ENCODE measurements around the gene ZNF677. TPM values are rescaled to one million over a fixed set of nuclear protein-coding genes. Genes with fewer than 3 reads are reported as not detected.
"Not testable (repeated sequence)": the region's sequence is repeated elsewhere in the genome, so short reads cannot be mapped to it uniquely, and the experiment has no call there.

Gene ZNF677
- total and polyA plus RNA-seq, 5 donors from 2014 or later, result 0.38 to 24.9 (median 6.1) TPM

- Histone ChIP-seq H3K36me3 (ENCODE audit: control insufficient read depth, insufficient read depth, low read length) (peaks cover 2% of the 10 kb centered on the region), H3K9me3 (ENCODE audit: control insufficient read depth in 2 of 2, low read length in 2 of 2) (peaks cover 0 to 2% of the 10 kb centered on the region in 2 experiments), H3K27ac (ENCODE audit: insufficient read depth, low read length, poor library complexity, severe bottlenecking) (no peak overlapping the region), H3K27me3 (ENCODE audit: control insufficient read depth, insufficient read depth, low read length) (no peaks in the 10 kb centered on the region), H3K4me3 (ENCODE audit: low read depth, low read length) (no peak overlapping the region), H3K4me1 (ENCODE audit: control insufficient read depth, insufficient read depth, low read length, poor library complexity, severe bottlenecking) (peaks cover 12% of the 10 kb centered on the region)
- Mint-ChIP-seq H3K27ac (no peak overlapping the region), H3K4me1 (peaks cover 3 to 34% (median 21%) of the 10 kb centered on the region in 4 donors), H3K36me3 (peaks cover 35% of the 10 kb centered on the region), H3K9me3 (peaks cover 0 to 16% (median 9%) of the 10 kb centered on the region in 7 donors), H3K4me3 (peak overlapping the region in 2 of 4 donors; percentile 8 to 32), H3K27me3 (peaks cover 3% of the 10 kb centered on the region)
- no peak for DNase-seq
- no peak for ATAC-seq (ENCODE audit: low read depth in 2 of 2)
Measured at GRCh38 chr19:53190253-53190652, 64.4 kb downstream of the ZNF677 start.

- not testable (repeated sequence) for ATAC-seq (ENCODE audit: low read depth in 2 of 2); DNase-seq; H3K4me3 ChIP-seq (ENCODE audit: low read depth, low read length); H3K27ac ChIP-seq (ENCODE audit: insufficient read depth, low read length, poor library complexity, severe bottlenecking); H3K27ac Mint-ChIP-seq; H3K27me3 ChIP-seq (ENCODE audit: control insufficient read depth, insufficient read depth, low read length); H3K4me3 Mint-ChIP-seq; H3K27me3 Mint-ChIP-seq; H3K9me3 ChIP-seq (ENCODE audit: control insufficient read depth in 2 of 2, low read length in 2 of 2); H3K36me3 ChIP-seq (ENCODE audit: control insufficient read depth, insufficient read depth, low read length)
- peaks cover 36% of the 10 kb centered on the region for H3K36me3 Mint-ChIP-seq
- peaks cover 11% of the 10 kb centered on the region for H3K4me1 ChIP-seq (ENCODE audit: control insufficient read depth, insufficient read depth, low read length, poor library complexity, severe bottlenecking)
- peaks cover 0 to 16% (median 7%) of the 10 kb centered on the region in 7 donors for H3K9me3 Mint-ChIP-seq
- H3K4me1 Mint-ChIP-seq, result peaks cover 0 to 30% (median 19%) of the 10 kb centered on the region in 4 donors
Measured at GRCh38 chr19:53189691-53190198, 64.9 kb downstream of the ZNF677 start.

Other genes starting within 250 kb of the ZNF677 start
- gene ERVV-1, start 241.0 kb downstream of the ZNF677 start, total RNA-seq, result not detected
- gene ERVV-1, start 241.0 kb downstream of the ZNF677 start, polyA plus RNA-seq, result not detected
- not detected for gene ERVV-2, start 210.1 kb downstream of the ZNF677 start, total RNA-seq
- gene ERVV-2, start 210.1 kb downstream of the ZNF677 start, polyA plus RNA-seq, result not detected
- gene ZNF160, start 151.5 kb downstream of the ZNF677 start, total RNA-seq, result 47.1 TPM
- gene ZNF160, start 151.5 kb downstream of the ZNF677 start, polyA plus RNA-seq, result 10 to 100 TPM; 19.5 to 25.8 (median 23.3) TPM
- gene ZNF415, start 122.0 kb downstream of the ZNF677 start, total RNA-seq, result 0.49 TPM
- 1 to 10 TPM in 2 of 4 donors, not detected in 2; 1.1 to 3.4 TPM for gene ZNF415, start 122.0 kb downstream of the ZNF677 start, polyA plus RNA-seq
- gene ZNF347, start 95.8 kb downstream of the ZNF677 start, total RNA-seq, result 3.2 TPM
- 1 to 10 TPM; 3.7 to 8.8 (median 5.1) TPM for gene ZNF347, start 95.8 kb downstream of the ZNF677 start, polyA plus RNA-seq
- 1.9 TPM for gene ZNF665, start 61.5 kb downstream of the ZNF677 start, total RNA-seq
- 10 to 100 TPM in 1 of 4 donors, 1 to 10 TPM in 3; 4.1 to 13.3 (median 8.8) TPM for gene ZNF665, start 61.5 kb downstream of the ZNF677 start, polyA plus RNA-seq
- not detected for gene VN1R2, start 3.4 kb upstream of the ZNF677 start, total RNA-seq
- gene VN1R2, start 3.4 kb upstream of the ZNF677 start, polyA plus RNA-seq, result not detected
- not detected for gene VN1R4, start 12.8 kb upstream of the ZNF677 start, total RNA-seq
- gene VN1R4, start 12.8 kb upstream of the ZNF677 start, polyA plus RNA-seq, result not detected
- gene ZNF845, start 78.9 kb upstream of the ZNF677 start, total RNA-seq, result 8.8 TPM
- gene ZNF845, start 78.9 kb upstream of the ZNF677 start, polyA plus RNA-seq, result 10 to 100 TPM in 2 of 4 donors, 1 to 10 TPM in 2; 7.3 to 19.8 (median 11.0) TPM
- gene ZNF525, start 110.8 kb upstream of the ZNF677 start, total RNA-seq, result 11.7 TPM
- gene ZNF525, start 110.8 kb upstream of the ZNF677 start, polyA plus RNA-seq, result 10 to 100 TPM in 1 of 4 donors, 1 to 10 TPM in 3; 4.0 to 10.7 (median 6.0) TPM
- 6.1 TPM for gene ZNF765, start 140.3 kb upstream of the ZNF677 start, total RNA-seq
- 10 to 100 TPM in 2 of 4 donors, 1 to 10 TPM in 2; 5.5 to 11.3 (median 8.5) TPM for gene ZNF765, start 140.3 kb upstream of the ZNF677 start, polyA plus RNA-seq
- 9.0 TPM for gene ZNF761, start 177.1 kb upstream of the ZNF677 start, total RNA-seq
- gene ZNF761, start 177.1 kb upstream of the ZNF677 start, polyA plus RNA-seq, result 10 to 100 TPM in 2 of 4 donors, 1 to 10 TPM in 2; 7.7 to 11.6 (median 10.0) TPM
- 2.4 TPM for gene ZNF813, start 212.9 kb upstream of the ZNF677 start, total RNA-seq
- gene ZNF813, start 212.9 kb upstream of the ZNF677 start, polyA plus RNA-seq, result 1 to 10 TPM; 1.7 to 4.2 (median 2.7) TPM